ENCODE measurements around the gene TBC1D22A. TPM values are rescaled to one million over a fixed set of nuclear protein-coding genes. Genes with fewer than 3 reads are reported as not detected.

Gene TBC1D22A
- total RNA-seq, 4 donors from 2014 or later: 42.6 to 70.4 (median 55.1) TPM

GRCh38 chr22:47194476-47195155 lies 432.2 kb downstream of the TBC1D22A start:
- H3K9me3 ChIP-seq: no peaks in the 10 kb centered on the region
- H3K27ac ChIP-seq: no peak overlapping the region
- no peak for TF ChIP-seq CTCF (IDR thresholded peaks at IDR 0.05)
- TF ChIP-seq POLR2A (IDR thresholded peaks at IDR 0.05): no peak
- peak in 1 of 3 donors; percentile 8 for DNase-seq
- no peak overlapping the region for H3K4me3 ChIP-seq
- H3K4me1 ChIP-seq: peaks cover 0 to 7% (median 0%) of the 10 kb centered on the region in 4 donors
- H3K36me3 ChIP-seq: no peaks in the 10 kb centered on the region
- no peaks in the 10 kb centered on the region for H3K27me3 ChIP-seq

- no peak overlapping the region for H3K27ac ChIP-seq
- H3K4me1 ChIP-seq: peaks cover 0 to 7% (median 0%) of the 10 kb centered on the region in 4 donors
- no peaks in the 10 kb centered on the region for H3K36me3 ChIP-seq
- H3K4me3 ChIP-seq: no peak overlapping the region
- H3K27me3 ChIP-seq: no peaks in the 10 kb centered on the region
- TF ChIP-seq CTCF (IDR thresholded peaks at IDR 0.05) (no peak), POLR2A (IDR thresholded peaks at IDR 0.05) (no peak)
- H3K9me3 ChIP-seq: no peaks in the 10 kb centered on the region
- peak in 1 of 3 donors; percentile 8 for DNase-seq
Observed at GRCh38 chr22:47195156-47195483, 432.7 kb downstream of the TBC1D22A start.

- peak in 2 of 3 donors; percentile 7 to 40 for DNase-seq
- H3K27ac ChIP-seq: no peak overlapping the region
- H3K36me3 ChIP-seq: no peaks in the 10 kb centered on the region
- TF ChIP-seq CTCF (IDR thresholded peaks at IDR 0.05) (no peak), POLR2A (IDR thresholded peaks at IDR 0.05) (no peak)
- peaks cover 0 to 7% (median 0%) of the 10 kb centered on the region in 4 donors for H3K4me1 ChIP-seq
- no peak overlapping the region for H3K4me3 ChIP-seq
- H3K27me3 ChIP-seq: no peaks in the 10 kb centered on the region
- H3K9me3 ChIP-seq: no peaks in the 10 kb centered on the region
Observed at GRCh38 chr22:47195484-47196165, 433.2 kb downstream of the TBC1D22A start.

- TF ChIP-seq POLR2A (IDR thresholded peaks at IDR 0.05): no peak
- Histone ChIP-seq H3K4me1 (peaks cover 0 to 7% (median 0%) of the 10 kb centered on the region in 4 donors), H3K27me3 (no peaks in the 10 kb centered on the region), H3K36me3 (no peaks in the 10 kb centered on the region), H3K27ac (no peak overlapping the region), H3K9me3 (no peaks in the 10 kb centered on the region), H3K4me3 (no peak overlapping the region)
- peak in 2 of 3 donors; percentile 9 to 18 for DNase-seq
Observed at GRCh38 chr22:47196166-47196849, 433.9 kb downstream of the TBC1D22A start.

GRCh38 chr22:47196881-47197772 lies 434.7 kb downstream of the TBC1D22A start:
- TF ChIP-seq POLR2A (IDR thresholded peaks at IDR 0.05) (no peak), CTCF (IDR thresholded peaks at IDR 0.05) (no peak)
- no peaks in the 10 kb centered on the region for H3K36me3 ChIP-seq
- H3K27ac ChIP-seq: no peak overlapping the region
- peaks cover 0 to 7% (median 0%) of the 10 kb centered on the region in 4 donors for H3K4me1 ChIP-seq
- H3K9me3 ChIP-seq: no peaks in the 10 kb centered on the region
- H3K4me3 ChIP-seq: no peak overlapping the region
- DNase-seq: peak in 2 of 3 donors; percentile 9 to 39
- H3K27me3 ChIP-seq: no peaks in the 10 kb centered on the region

All from Peyer's patch (tissue), 4 donors.